Neuron (in vitro differentiated cells): ENCODE measurements around the gene MAD2L1BP.

Source experiments
- H2AFZ ChIP-seq: one replicate; pipeline ENCODE4 v1.6.1; 2013; ENCODE audit warnings: low read depth, mild to moderate bottlenecking, inconsistent platforms, low read length, moderate library complexity
- H3K27me3 ChIP-seq: one replicate; pipeline ENCODE4 v1.6.1; 2013; ENCODE audit warnings: low read length; ENCODE audit not compliant: insufficient read depth
- H3K36me3 ChIP-seq: one replicate; pipeline ENCODE4 v1.6.1; 2013; ENCODE audit warnings: low read length; ENCODE audit not compliant: insufficient read depth
- H3K4me1 ChIP-seq: one replicate; pipeline ENCODE4 v1.6.1; 2013; ENCODE audit warnings: low read length; ENCODE audit not compliant: insufficient read depth
- H3K4me3 ChIP-seq: 2 replicates; pipeline ENCODE4 v1.5.1; 2013; ENCODE audit warnings: mild to moderate bottlenecking, low read length, moderate library complexity
- H3K9me3 ChIP-seq: one replicate; pipeline ENCODE4 v1.6.1; 2013; ENCODE audit warnings: low read length

MAD2L1BP gene

DNA sequence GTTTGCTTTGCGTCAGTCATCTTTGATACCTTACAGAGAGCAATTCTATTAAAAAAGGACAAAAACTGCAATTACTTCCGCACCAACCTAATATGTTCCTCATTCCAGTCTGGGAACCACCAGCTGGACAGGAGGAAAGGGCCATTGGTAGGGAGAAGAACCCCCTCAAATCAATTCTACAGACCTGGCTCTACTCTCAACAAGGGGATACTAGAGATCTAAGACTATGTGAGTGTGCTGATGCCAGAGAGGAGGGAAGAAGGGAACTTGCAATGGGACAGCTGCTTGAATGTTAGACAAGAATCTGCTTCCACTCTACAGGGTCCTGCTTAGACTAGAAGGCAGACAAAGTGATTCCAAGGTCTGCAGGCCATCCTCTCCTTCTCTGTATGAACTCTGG is 38.7 kb downstream of the MAD2L1BP start:
- peaks cover 79% of the 10 kb centered on the region for H3K36me3 ChIP-seq
- H3K4me1 ChIP-seq: no peaks in the 10 kb centered on the region
- no peak overlapping the region for H2AFZ ChIP-seq
- H3K9me3 ChIP-seq: no peaks in the 10 kb centered on the region
- H3K27me3 ChIP-seq: no peaks in the 10 kb centered on the region
- no peak overlapping the region for H3K4me3 ChIP-seq

DNA sequence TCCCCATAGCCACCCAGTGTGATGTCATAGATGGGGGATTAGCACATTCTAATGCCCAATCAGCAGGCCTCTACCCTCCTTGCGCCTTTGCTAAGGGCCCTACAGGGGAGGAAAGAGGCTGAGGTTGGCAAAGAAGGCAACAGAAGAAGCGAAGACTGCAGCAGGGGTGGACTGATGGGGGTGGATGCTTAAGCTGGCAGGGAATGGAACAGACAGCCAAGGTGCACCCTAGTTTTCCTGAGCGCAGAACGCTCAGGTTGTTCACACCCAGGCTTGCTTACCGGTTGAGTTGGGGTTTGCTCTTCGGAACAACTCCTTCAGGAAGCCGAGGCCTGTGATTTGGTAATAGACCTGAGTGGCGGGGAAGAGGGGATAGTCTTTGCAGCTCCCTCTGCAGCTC is 39.3 kb downstream of the MAD2L1BP start:
- Histone ChIP-seq H3K4me3 (no peak overlapping the region), H3K4me1 (no peaks in the 10 kb centered on the region), H3K27me3 (no peaks in the 10 kb centered on the region), H3K36me3 (peaks cover 82% of the 10 kb centered on the region), H3K9me3 (no peaks in the 10 kb centered on the region), H2AFZ (no peak overlapping the region)

DNA sequence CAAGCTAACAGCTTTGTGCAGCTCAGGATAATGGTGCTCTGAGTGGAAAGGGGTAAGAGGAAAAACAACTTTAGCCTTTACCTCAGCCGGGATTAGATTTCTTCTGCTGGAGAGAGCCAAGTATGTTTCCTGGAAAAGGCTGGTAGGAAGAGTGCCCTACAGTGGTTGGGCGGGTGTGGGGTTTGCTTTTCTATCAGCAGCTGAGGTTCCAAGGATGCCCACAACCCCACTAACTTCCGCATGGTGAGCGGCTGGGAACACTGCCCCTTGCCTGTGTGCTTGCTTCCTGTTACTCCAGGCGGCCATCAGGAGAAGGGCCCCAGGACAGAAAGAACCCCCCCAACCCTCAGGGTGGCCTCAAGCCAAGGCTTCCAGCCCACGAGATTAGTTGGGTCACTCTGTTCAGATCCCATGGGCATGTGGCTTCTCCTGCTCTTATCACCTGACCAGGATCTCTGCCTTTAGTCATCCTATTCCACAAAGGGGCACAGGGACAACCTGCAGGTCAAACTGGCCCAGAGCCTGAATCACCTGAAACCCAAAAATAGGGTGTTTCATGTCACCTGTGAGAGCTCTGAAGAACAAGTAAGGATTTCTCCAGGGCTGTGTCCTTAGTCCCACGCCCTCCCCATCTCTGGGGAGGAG is 41.4 kb downstream of the MAD2L1BP start:
- H3K36me3 ChIP-seq: peaks cover 78% of the 10 kb centered on the region
- no peaks in the 10 kb centered on the region for H3K27me3 ChIP-seq
- H3K4me3 ChIP-seq: no peak overlapping the region
- no peak overlapping the region for H2AFZ ChIP-seq
- no peaks in the 10 kb centered on the region for H3K9me3 ChIP-seq
- H3K4me1 ChIP-seq: no peaks in the 10 kb centered on the region

DNA sequence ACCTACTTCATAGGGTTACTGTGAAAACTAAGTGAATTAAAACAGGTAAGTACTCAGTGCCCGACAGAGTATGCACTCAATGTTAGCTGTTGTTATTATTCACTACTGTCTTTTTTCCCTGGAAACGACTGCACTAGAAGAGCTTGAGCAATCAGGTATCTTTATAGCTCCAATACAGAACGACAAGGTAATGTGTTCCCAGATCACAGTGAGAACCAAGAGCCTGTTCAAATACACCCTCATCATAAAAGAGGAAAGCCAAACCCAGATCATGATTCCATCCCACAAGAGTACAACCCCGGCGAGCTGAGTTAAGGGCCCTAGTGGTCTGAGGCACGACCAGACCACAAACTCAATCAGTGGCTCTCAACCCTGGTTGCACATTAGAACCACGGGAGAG is 42.1 kb downstream of the MAD2L1BP start:
- H3K36me3 ChIP-seq: peaks cover 77% of the 10 kb centered on the region
- H3K4me1 ChIP-seq: no peaks in the 10 kb centered on the region

DNA sequence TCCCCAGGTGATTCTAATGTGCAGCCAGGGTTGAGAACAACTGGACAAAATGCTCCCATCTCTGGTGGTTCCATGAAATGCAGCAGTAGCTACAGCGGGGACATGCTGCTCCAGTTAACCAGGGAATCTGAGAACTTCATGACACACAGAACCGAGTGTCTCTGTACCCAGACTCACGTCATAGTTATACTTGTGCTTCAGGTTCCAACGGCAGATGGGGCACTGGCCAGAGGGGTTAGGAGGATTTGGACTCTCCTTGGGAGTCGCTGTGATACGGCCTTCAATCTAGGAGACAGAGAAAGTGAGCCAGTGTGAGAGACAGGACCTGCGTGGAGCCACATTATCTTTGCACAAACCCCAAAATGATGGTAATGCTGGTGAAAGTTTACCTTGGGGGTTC is 42.7 kb downstream of the MAD2L1BP start:
- H3K4me1 ChIP-seq: no peaks in the 10 kb centered on the region
- H3K9me3 ChIP-seq: no peaks in the 10 kb centered on the region
- peaks cover 76% of the 10 kb centered on the region for H3K36me3 ChIP-seq
- no peak overlapping the region for H3K4me3 ChIP-seq
- H2AFZ ChIP-seq: no peak overlapping the region
- H3K27me3 ChIP-seq: no peaks in the 10 kb centered on the region

More for the DNA sequence above, 42.1 kb downstream of the MAD2L1BP start:
- Histone ChIP-seq H2AFZ (no peak overlapping the region), H3K4me3 (no peak overlapping the region), H3K9me3 (no peaks in the 10 kb centered on the region), H3K27me3 (no peaks in the 10 kb centered on the region)

DNA sequence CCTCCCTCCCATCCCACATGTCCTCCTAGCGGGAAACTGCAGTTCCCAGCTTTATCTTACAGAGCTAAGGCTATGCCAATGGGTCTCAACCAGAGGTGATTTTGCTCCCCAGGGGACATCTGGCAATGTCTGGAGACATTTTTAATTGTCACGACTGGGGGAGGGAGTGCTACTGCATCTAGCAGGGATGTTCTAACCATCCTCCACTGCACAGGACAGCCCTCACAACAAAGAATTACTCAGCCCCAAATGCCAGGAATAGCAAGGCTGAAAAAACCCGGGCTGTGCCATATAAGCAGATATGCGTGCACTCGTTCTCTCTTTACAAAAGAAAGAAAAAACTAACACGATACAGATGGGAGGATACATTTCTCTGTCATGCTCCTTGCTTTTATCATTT is 43.4 kb downstream of the MAD2L1BP start:
- Histone ChIP-seq H3K9me3 (no peaks in the 10 kb centered on the region), H3K27me3 (no peaks in the 10 kb centered on the region), H2AFZ (no peak overlapping the region), H3K4me1 (no peaks in the 10 kb centered on the region), H3K4me3 (no peak overlapping the region), H3K36me3 (peaks cover 73% of the 10 kb centered on the region)

DNA sequence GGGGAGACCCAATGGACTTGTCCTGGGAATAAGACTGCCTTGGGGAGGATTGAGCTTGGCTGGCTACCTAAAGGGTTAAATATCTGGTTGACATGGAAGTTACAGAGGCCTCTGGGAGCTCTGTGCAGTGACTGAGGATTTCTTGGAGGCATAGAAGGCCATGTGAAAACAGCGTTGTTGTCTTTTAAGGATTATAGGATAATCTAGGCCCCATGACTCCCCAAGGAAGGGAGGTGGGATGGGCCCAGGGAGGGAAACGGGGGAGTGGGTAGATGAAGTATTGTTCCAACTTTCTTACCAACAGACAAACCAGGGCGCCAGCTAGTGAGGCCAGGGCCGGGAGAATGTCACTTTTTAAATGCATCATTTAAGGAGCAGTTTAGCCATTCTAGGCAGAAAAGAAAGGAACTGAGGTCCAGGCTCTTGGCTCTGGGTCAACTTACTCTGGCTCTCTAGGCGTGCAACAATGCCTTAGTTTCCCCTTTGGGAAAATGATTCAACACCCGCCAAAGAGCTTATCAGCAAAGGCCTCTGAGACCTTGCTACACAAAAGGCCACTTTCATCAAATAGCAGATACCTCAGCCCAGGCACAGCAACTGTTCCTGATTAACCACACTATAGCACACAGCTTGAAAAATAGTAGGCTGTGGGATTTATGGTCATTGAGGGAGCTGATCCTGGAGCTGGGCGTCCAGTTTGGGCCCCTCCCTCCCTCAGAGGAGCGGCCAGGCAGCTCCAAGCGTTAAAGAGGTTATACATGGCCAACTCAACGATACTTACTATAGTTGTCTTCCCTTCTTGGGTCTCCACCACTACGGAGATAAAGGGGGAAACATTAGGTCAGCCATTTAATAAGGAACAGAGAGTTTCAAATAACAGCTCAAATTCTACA is 44.9 kb downstream of the MAD2L1BP start:
- Histone ChIP-seq H3K27me3 (no peaks in the 10 kb centered on the region), H3K4me1 (no peaks in the 10 kb centered on the region), H3K36me3 (peaks cover 60% of the 10 kb centered on the region), H2AFZ (no peak overlapping the region), H3K4me3 (no peak overlapping the region), H3K9me3 (no peaks in the 10 kb centered on the region)

DNA sequence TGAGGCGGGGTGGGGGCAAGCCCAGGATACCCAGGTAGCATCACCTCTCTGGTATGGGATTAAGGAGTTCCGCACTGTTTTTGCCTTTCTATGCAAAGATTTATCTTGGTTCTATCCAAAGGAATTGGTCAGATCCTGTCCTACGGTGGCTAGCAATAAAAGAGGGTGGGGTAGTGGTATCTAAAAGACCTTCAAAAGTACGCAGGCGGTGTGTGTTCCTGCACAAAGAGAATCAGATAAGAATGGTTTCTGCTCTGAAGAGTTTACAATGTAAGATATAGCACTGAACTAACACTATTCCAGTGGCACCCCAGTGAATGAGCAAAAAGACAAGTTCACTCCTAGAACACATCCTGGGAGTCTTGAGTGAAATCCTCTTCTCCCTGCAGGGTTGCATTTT is 45.7 kb downstream of the MAD2L1BP start:
- Histone ChIP-seq H3K4me1 (peaks cover 6% of the 10 kb centered on the region), H2AFZ (no peak overlapping the region), H3K9me3 (no peaks in the 10 kb centered on the region), H3K36me3 (peaks cover 55% of the 10 kb centered on the region), H3K4me3 (no peak overlapping the region), H3K27me3 (no peaks in the 10 kb centered on the region)

DNA sequence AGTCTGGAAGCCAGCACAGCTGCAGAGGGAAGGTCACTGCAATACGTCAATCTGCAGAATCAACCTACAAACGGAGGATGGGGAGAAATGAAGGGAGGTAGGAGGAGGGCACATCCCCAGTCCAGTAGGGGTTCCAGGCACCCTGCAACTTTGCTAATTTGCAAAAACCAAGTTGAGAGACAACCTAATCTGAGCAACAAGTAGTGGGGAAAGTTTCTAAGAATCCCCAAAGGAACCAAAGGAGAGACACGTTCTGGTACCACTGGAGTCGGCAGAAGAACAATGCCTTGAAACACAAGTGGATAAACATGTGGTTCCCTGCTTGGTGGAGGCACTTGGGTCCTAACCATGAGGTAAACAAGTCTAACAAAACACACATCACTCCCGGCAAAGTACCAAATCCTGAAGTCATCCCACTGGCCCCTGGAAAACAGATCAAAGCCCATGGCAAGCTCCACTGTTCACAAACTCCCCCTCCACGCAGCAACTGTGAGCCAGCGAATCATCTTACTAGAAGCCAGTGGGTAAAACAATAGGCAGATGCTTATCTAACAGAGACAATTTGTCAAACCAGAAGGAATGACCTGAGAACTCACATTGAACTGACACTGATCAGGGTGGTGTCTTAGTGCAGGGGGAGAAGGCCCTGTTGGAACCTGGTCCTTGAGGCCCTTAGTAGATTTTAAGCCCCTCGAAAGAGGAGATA is 47.2 kb downstream of the MAD2L1BP start:
- no peak overlapping the region for H2AFZ ChIP-seq
- no peaks in the 10 kb centered on the region for H3K9me3 ChIP-seq
- peaks cover 13% of the 10 kb centered on the region for H3K4me1 ChIP-seq
- H3K4me3 ChIP-seq: no peak overlapping the region
- peaks cover 40% of the 10 kb centered on the region for H3K36me3 ChIP-seq
- H3K27me3 ChIP-seq: no peaks in the 10 kb centered on the region

DNA sequence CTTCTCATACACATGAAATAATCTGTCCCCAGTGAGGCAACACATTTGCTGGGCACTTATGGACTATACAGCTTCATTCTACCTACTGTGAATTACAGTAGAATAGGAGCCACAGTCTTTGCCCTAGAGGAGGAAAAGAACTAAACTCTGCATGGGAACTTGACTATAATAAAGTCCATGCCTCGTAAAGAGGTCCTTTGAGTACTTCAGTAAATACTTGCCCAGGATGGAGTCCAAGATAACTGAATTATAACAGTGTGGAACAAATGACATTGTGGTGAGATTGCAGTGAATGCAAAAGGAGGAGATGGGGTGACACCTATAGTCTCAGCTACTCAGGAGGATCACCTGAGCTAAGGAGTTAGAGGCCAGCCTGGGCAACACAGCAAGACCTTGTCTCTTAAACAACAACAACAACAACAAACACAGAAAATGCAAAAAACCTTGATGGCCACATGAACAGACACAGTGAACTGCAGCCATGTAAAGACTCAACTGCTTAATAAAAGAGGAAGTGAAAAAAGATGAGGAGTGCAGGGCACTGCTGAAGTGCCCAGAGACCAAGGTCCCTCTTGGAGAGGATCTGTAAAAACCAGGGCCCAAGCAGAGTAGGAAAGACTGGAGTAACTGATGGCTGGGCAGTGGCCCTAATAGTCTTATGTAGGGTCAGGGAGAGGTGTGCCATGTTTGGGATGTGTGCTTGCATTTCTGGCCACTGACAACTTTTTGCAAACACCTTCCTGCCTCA is 48.2 kb downstream of the MAD2L1BP start:
- H2AFZ ChIP-seq: no peak overlapping the region
- no peaks in the 10 kb centered on the region for H3K9me3 ChIP-seq
- H3K36me3 ChIP-seq: peaks cover 30% of the 10 kb centered on the region
- H3K4me3 ChIP-seq: no peak overlapping the region
- peaks cover 17% of the 10 kb centered on the region for H3K4me1 ChIP-seq
- no peaks in the 10 kb centered on the region for H3K27me3 ChIP-seq

DNA sequence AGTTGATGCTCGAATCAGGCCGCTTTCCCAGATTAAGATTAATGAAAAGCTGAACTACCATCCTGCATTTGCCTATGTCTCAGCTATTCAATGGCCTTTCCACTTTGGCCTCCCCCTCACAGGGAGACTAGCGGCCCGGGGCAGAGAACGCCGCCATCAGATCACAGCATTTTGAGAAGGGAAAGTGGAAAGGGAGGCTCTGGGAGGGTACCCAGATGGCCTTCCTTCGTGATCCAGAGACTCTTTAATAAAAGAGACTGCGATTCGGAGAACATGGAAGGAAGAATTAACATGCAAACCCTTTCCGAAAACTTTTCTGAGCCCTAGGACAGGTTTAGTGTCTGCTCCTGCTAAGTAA is 51.4 kb downstream of the MAD2L1BP start:
- Histone ChIP-seq H3K9me3 (no peaks in the 10 kb centered on the region), H2AFZ (peak overlapping the region; percentile 64), H3K27me3 (no peaks in the 10 kb centered on the region), H3K4me1 (peaks cover 17% of the 10 kb centered on the region), H3K36me3 (peaks cover 12% of the 10 kb centered on the region), H3K4me3 (peak overlapping the region; percentile 94)

DNA sequence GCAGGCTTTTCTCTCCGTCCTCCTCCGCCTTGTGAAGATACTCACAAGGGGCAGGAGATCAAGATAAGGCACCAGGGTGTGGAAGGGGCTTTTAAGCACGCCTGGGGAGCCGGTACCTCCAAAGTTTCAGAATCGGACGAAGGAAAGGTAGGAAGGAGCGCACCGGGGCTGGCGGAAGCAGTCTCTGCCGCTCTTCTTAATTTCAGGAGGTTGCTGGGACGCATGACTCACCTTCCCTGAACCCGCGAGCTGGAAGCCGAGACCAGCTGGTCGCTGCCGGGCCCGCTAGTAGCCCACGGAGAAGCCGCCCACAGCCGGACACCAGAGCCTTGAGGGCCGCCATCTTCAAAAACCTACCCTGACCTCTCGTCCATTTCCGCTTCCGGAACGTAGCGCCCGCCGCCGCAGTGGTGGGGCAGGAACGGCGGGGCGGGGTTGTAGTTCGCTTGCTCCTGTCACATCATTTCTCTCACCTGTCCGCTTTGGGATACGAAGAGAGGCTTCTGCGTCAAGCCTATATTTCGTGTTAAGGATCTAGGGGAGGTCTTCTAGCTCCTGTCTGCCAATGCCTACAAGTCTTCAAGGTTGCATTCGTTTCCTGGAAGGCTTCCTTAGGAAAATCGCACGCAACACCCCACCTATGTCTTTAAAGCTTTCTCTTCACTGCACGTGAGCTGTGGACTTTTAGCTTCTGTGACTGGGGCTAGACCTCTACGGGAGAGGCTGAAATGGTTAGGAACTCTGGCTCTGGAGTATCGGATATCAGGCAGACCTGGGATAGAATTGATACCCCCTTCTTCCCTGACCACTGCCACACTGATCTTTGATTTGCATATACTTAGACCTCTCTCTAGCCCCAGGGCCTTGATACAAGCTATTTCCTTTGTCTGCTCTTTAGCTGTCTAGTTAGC is 52.1 kb downstream of the MAD2L1BP start, which contains the start of gene MRPS18A:
Gene MRPS18A, minus strand, starts transcription at position 355 of the 911 bp plus-strand sequence. Its CDS starts 12 bp downstream, at position 343.
- H3K9me3 ChIP-seq: no peaks in the 10 kb centered on the region
- peaks cover 8% of the 10 kb centered on the region for H3K36me3 ChIP-seq
- H2AFZ ChIP-seq: peak within 1 kb of the TSS; percentile 64
- H3K4me1 ChIP-seq: peaks cover 17% of the 10 kb centered on the region
- H3K4me3 ChIP-seq: peak within 1 kb of the TSS; percentile 94
- H3K27me3 ChIP-seq: no peaks in the 10 kb centered on the region
